GM13976 (cell line): Measurements from ENCODE around the gene ZBTB37.

Experiments used
- DNase-seq: peaks from one replicate; pipeline ENCODE4 v3.0.0; 2012; ENCODE audit warnings: low spot score
- CTCF ChIP-seq: IDR thresholded peaks from 2 replicates; pipeline ENCODE4 v1.5.1; 2012; ENCODE audit warnings: borderline replicate concordance, mild to moderate bottlenecking; ENCODE audit not compliant: insufficient read depth; ENCODE audit errors: extremely low read depth, missing control alignments, control extremely low read depth
- in situ Hi-C: fragments of 300-500 bp; cut with MboI; formaldehyde crosslinking; loops from one replicate; pipeline ENCODE4 v1.12.0; 2022; ENCODE audit warnings: low sequenced_read_pairs, mixed read lengths, inconsistent platforms; ENCODE audit not compliant: unreplicated experiment

ZBTB37 gene

GRCh38 chr1:173934440-173934839, 66.3 kb downstream of the ZBTB37 start:
- no peak for DNase-seq
- in situ Hi-C loops: no loop called here
- TF ChIP-seq CTCF: no peak

GRCh38 chr1:173937062-173937461, 68.9 kb downstream of the ZBTB37 start:
- DNase-seq: no peak
- in situ Hi-C loops: no loop called here
- TF ChIP-seq CTCF: no peak

- in situ Hi-C loops: no loop called here
- no peak for TF ChIP-seq CTCF
- no peak for DNase-seq
Observed at GRCh38 chr1:173946380-173946921, 78.3 kb downstream of the ZBTB37 start.

GRCh38 chr1:173948594-173948993, 80.4 kb downstream of the ZBTB37 start:
- in situ Hi-C loops: no loop called here
- no peak for TF ChIP-seq CTCF
- DNase-seq: no peak
